Measurements from ENCODE around the gene SLC12A5.

The SLC12A5 gene

DNA sequence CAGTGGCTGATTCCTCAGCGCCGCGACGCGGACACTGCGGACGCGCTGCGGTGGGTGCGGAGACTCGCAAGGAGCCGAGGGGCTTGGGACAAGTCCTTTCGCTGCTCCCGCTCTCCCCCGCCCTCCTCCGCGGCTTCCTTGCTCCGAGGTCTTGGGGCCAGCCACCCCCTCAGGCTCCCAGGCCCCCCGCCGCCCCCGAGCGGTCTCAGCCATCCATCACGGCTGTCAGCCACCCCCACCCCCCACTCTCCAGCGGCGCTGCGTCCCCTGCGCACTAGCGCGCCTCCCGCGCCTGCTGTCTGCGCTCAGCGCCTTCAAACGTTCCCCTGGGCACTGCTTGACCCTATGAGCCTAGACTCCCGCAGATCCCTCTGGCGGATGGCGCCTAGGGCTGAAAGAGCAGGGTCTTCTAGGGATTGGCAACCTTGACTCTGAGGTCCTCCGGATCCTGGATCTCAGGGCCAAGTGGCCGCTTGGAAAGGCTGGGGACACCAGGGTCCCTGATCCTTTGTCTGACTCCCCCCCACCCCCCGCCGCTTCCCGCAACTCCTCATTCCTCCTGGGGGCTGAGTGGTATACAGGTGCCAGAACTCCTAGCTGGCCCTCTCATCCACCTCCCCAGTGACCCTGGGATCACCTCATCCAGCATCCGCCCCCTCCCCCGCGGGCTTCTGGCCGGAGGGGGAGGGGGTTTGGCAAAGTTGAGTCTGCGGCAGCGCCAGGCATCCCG lies 1.4 kb downstream of the SLC12A5 start:
- Mint-ChIP-seq H3K27me3 (peaks cover 35% of the 10 kb centered on the region), H3K4me1 (ENCODE audit: low read depth) (no peaks in the 10 kb centered on the region), H3K9me3 (ENCODE audit: low read depth) (no peaks in the 10 kb centered on the region), H3K27ac (no peak overlapping the region), H3K36me3 (no peaks in the 10 kb centered on the region), H3K4me3 (no peak overlapping the region)

DNA sequence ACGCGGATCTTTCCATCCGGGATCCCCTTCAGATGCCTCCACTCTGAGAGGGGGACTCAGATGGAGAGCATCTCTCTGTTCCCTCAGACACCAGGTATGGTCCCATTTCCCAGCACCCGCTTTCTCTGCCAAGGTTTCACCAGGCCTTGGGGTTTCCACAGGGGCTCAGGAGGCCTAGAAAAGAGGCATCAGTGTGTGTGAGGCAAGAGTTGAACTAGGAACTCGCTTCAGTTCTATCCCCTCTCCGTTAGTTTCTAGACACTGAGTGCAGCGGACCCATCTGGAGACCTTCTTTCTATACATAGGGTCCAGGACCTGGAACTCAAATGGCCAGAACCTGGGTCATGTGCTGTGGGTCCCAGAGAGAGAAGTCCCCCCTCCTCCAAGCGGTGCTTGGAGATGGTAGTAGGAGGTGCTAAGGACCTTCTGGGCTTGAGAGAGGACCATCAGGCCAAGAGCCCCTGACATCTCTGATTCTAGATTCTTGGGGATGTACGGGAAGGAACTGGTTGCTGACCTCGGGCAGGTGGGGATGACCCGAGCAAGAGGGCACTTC lies 2.1 kb downstream of the SLC12A5 start:
- H3K27ac Mint-ChIP-seq = no peak overlapping the region
- no peak overlapping the region for H3K4me3 Mint-ChIP-seq
- peaks cover 35% of the 10 kb centered on the region for H3K27me3 Mint-ChIP-seq
- no peaks in the 10 kb centered on the region for H3K9me3 Mint-ChIP-seq (ENCODE audit: low read depth)
- no peaks in the 10 kb centered on the region for H3K4me1 Mint-ChIP-seq (ENCODE audit: low read depth)
- no peaks in the 10 kb centered on the region for H3K36me3 Mint-ChIP-seq

DNA sequence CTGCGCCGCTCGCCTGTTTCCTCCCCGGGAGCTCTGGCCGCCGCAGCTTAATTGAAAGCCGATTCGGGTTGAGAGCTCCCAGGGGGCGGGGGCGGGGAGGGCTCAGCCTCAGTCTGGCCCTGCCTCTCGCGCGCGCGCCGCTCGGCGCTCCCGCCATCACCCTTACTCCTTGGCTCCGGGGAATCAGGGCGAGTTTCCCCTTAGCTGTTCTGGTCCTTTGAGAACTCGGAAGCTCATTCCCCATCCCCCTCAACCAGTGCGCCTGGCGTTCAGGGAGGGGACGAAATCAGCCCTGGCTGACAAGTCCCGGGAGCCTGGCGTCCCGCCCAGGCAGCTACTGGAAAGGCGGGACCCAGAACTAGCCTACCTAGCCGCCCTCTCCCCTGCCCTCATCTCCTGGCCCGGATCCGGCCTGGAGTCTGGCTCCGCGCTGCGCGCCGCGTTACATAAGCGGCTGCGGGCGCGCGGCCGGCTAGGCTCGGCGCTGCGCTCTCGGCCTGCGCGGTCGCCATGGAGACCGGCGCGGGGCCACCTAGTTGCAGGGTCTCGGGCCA lies 2.8 kb downstream of the SLC12A5 start:
- H3K36me3 Mint-ChIP-seq = no peaks in the 10 kb centered on the region
- peaks cover 34% of the 10 kb centered on the region for H3K27me3 Mint-ChIP-seq
- no peak overlapping the region for H3K4me3 Mint-ChIP-seq
- no peaks in the 10 kb centered on the region for H3K9me3 Mint-ChIP-seq (ENCODE audit: low read depth)
- no peak overlapping the region for H3K27ac Mint-ChIP-seq
- H3K4me1 Mint-ChIP-seq (ENCODE audit: low read depth) = no peaks in the 10 kb centered on the region

DNA sequence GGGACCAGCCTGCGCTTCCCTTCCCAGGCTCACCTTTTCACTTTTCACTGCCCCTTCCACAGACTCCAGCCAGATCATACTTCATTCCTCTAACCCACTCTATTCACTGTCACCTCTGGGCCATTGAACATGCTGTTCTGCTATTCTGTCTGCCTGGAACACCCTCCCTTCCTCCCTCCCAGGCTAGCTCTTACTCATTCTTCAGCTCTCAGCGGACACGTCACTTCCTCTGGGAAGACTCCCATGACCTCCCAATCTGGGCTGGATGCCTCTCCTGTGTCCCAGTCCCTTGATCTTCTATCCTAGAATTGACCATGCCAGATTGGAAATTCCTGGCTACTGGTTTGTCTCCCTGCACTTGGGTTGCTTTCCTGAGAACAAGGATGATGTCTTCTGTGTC lies 5.0 kb downstream of the SLC12A5 start:
- Mint-ChIP-seq H3K4me3 (no peak overlapping the region), H3K27me3 (peaks cover 31% of the 10 kb centered on the region), H3K9me3 (ENCODE audit: low read depth) (no peaks in the 10 kb centered on the region), H3K36me3 (no peaks in the 10 kb centered on the region), H3K4me1 (ENCODE audit: low read depth) (no peaks in the 10 kb centered on the region), H3K27ac (no peak overlapping the region)

DNA sequence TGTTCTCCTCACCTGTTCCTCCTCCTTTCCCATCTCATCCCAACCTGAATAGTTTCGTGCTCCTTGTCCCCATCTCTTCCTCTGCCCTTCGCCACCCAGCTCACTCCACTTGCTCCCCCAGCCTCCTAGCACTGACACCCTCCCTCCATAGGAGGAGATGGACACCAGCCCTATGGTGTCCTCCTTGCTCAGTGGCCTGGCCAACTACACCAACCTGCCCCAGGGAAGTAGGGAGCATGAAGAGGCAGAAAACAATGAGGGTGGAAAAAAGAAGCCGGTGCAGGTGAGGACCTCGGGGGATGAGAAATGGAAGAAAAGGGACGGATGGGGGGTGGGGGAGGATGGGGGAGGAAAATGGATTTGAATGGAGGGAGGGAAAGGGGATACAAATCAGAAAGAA lies 6.2 kb downstream of the SLC12A5 start:
- Mint-ChIP-seq H3K27ac (no peak overlapping the region), H3K9me3 (ENCODE audit: low read depth) (no peaks in the 10 kb centered on the region), H3K36me3 (no peaks in the 10 kb centered on the region), H3K4me1 (ENCODE audit: low read depth) (no peaks in the 10 kb centered on the region), H3K27me3 (peaks cover 30% of the 10 kb centered on the region), H3K4me3 (no peak overlapping the region)

DNA sequence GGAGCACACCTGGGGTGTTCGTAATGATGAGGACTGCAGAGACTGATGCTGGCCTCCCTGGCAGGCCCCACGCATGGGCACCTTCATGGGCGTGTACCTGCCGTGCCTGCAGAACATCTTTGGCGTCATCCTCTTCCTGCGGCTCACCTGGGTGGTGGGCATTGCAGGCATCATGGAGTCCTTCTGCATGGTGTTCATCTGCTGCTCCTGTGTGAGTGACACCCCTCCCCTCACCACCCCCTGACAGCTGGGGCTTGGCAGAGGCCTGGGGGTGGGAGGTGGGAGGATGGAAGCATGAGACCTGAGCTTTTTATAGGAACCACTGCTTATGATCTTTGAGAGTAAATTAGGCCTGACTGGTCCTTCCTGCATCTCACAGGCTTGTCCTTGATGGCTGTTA lies 6.7 kb downstream of the SLC12A5 start:
- H3K27me3 Mint-ChIP-seq = peaks cover 30% of the 10 kb centered on the region
- H3K4me3 Mint-ChIP-seq = no peak overlapping the region

DNA sequence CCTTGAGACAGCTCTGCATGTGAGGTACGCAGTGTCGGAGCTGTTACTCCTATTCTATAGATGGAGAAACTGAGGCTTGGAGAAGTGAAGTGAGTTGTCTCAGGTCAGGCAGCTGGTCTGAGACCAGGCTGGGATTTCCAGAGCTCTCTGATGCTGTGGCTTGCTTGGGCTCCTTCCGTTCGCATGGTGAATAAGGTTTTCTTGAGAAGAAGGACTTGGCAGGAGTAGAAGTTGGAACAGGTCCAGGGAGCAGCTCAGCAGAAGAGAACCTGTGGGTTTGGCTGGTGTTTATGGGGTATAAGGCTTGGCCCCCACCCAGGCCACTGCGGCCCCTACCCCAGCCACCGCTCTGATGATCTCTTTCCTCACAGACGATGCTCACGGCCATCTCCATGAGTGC lies 7.4 kb downstream of the SLC12A5 start:
- H3K27me3 Mint-ChIP-seq = peaks cover 30% of the 10 kb centered on the region
- H3K9me3 Mint-ChIP-seq (ENCODE audit: low read depth) = no peaks in the 10 kb centered on the region
- H3K36me3 Mint-ChIP-seq = no peaks in the 10 kb centered on the region
- H3K27ac Mint-ChIP-seq = no peak overlapping the region
- H3K4me3 Mint-ChIP-seq = no peak overlapping the region
- H3K4me1 Mint-ChIP-seq (ENCODE audit: low read depth) = no peaks in the 10 kb centered on the region

More for the DNA sequence above, 6.7 kb downstream of the SLC12A5 start:
- Mint-ChIP-seq H3K36me3 (no peaks in the 10 kb centered on the region), H3K27ac (no peak overlapping the region), H3K9me3 (ENCODE audit: low read depth) (no peaks in the 10 kb centered on the region), H3K4me1 (ENCODE audit: low read depth) (no peaks in the 10 kb centered on the region)

DNA sequence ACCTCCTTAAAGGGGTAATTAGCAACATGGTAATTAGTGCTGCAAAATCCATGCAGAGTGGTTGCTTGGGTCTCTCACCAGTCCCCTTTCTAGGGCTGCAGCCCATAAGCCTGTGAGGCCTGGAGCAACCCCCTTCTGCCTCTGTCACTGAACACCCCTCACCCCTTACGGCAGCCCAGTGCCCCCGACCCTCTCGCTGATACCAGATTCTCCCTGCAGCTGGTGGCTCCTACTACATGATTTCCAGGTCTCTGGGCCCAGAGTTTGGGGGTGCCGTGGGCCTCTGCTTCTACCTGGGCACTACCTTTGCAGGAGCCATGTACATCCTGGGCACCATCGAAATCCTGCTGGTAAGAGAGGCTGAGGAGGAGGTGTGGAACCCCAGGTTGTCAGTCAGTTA lies 8.0 kb downstream of the SLC12A5 start:
- Mint-ChIP-seq H3K9me3 (ENCODE audit: low read depth) (no peaks in the 10 kb centered on the region), H3K27me3 (peaks cover 35% of the 10 kb centered on the region), H3K36me3 (no peaks in the 10 kb centered on the region), H3K27ac (no peak overlapping the region), H3K4me3 (no peak overlapping the region), H3K4me1 (ENCODE audit: low read depth) (no peaks in the 10 kb centered on the region)

DNA sequence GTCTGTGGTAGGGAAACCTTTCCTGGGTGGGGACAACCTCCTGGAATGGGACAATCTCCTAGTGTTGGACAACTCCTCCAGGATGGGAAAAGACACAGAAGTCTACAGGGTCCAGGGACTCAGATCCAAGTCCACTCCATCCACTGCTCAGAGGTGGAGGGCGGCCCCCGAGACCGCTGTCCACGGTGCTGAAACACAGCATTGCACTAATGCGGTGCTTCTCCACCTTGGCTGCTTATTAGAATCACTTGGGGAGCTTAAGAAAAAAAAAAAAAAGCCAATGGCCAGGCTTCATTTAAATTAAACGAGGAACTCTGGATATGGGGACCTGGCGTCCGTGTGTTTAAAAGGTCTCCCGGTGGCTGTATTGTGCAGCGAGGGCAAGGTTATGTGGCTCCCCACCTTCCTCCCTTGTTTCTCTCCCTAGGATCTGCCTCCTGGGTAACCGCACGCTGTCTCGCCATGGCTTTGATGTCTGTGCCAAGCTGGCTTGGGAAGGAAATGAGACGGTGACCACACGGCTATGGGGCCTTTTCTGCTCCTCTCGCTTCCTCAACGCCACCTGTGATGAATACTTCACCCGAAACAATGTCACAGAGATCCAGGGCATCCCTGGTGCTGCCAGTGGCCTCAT lies 12.0 kb downstream of the SLC12A5 start:
- peaks cover 24% of the 10 kb centered on the region for H3K27me3 Mint-ChIP-seq
- no peaks in the 10 kb centered on the region for H3K9me3 Mint-ChIP-seq (ENCODE audit: low read depth)
- H3K4me1 Mint-ChIP-seq (ENCODE audit: low read depth) = no peaks in the 10 kb centered on the region
- H3K27ac Mint-ChIP-seq = no peak overlapping the region
- H3K4me3 Mint-ChIP-seq = no peak overlapping the region
- no peaks in the 10 kb centered on the region for H3K36me3 Mint-ChIP-seq

DNA sequence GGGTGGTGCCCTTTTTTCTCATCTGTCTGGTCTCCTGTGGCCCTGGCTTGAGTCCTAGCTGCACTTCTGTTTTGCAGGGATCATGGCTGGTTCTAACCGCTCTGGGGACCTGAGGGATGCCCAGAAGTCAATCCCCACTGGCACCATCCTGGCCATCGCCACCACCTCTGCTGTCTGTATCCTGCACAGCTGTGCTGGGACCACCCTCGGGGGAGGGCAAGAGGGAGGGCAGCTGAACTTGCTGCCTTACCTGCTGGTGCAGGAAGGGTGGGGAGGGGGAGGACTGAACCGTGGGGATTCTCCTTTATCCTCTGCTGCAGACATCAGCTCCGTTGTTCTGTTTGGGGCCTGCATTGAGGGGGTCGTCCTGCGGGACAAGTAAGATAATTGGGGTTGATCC lies 14.5 kb downstream of the SLC12A5 start:
- Mint-ChIP-seq H3K9me3 (ENCODE audit: low read depth) (no peaks in the 10 kb centered on the region), H3K4me1 (ENCODE audit: low read depth) (no peaks in the 10 kb centered on the region), H3K4me3 (no peak overlapping the region), H3K27ac (no peak overlapping the region), H3K36me3 (no peaks in the 10 kb centered on the region), H3K27me3 (peaks cover 27% of the 10 kb centered on the region)

DNA sequence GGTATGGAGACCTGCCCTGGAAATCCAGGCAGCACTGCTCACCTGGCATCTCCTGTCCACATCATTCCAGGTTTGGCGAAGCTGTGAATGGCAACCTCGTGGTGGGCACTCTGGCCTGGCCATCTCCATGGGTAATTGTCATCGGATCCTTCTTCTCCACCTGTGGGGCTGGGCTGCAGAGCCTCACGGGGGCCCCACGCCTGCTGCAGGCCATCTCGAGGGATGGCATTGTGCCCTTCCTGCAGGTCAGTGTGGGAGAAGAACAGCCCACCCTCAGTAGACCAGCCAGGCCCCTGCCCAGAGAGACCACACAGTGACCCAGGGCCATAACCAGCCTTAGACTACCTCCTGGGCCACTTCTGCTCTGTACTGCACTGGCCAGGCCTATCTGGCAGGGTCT lies 15.9 kb downstream of the SLC12A5 start:
- Mint-ChIP-seq H3K4me3 (no peak overlapping the region), H3K36me3 (no peaks in the 10 kb centered on the region), H3K27ac (no peak overlapping the region), H3K9me3 (ENCODE audit: low read depth) (no peaks in the 10 kb centered on the region), H3K4me1 (ENCODE audit: low read depth) (no peaks in the 10 kb centered on the region), H3K27me3 (peaks cover 27% of the 10 kb centered on the region)

DNA sequence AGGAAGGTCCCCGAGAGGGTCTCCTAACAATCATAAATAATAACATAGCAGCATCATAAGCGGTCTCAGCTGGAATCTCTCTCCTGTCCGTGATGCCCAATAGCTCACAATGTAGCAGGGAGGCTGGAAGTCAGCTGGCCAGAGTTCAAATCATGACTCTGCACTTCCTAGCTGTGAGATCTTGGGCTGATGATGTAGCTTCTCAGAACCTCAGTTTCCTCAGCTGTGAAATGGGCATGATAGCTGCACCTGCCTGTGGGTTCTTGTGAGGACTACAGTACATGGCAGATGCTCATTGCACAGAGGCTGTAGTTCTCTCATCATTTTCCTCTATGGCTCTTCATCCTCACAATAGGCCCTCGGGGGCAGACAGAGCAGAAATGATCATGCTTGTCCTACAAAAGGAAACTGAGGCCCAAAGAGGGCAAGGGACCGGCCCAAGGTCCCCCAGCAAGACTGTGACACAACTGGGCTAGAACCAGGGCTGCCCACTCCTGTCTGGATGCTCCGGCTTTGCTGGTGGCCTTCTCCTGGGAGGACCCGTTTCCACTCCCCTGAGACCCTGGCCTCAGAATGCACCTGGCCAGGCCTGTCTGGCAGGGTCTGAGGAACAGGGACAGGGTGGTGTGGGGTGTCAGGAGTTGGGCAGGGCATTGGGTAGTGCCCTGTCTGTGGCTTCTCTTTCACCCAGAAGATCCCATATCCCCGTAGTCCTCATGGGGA lies 17.7 kb downstream of the SLC12A5 start:
- H3K4me3 Mint-ChIP-seq = no peak overlapping the region
- no peaks in the 10 kb centered on the region for H3K4me1 Mint-ChIP-seq (ENCODE audit: low read depth)
- no peaks in the 10 kb centered on the region for H3K9me3 Mint-ChIP-seq (ENCODE audit: low read depth)
- H3K27ac Mint-ChIP-seq = no peak overlapping the region
- no peaks in the 10 kb centered on the region for H3K36me3 Mint-ChIP-seq
- H3K27me3 Mint-ChIP-seq = peaks cover 25% of the 10 kb centered on the region

DNA sequence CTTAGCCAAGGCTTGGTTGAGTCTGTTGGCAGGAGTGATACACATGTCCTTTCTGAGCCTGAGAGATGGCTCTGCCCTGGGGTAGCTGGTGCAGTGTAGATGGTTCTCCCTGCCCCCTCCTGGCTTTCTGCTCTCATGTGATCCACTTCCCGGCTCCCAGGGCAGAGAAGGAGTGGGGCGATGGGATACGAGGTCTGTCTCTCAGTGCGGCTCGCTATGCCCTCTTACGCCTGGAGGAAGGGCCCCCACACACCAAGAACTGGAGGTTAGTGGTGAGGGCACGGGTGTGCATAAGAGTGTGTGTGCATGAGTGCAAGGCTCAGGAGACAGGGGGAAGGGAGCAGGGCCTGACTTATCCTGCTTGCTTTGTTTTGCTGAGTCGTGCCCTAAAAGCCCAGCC lies 18.8 kb downstream of the SLC12A5 start:
- Mint-ChIP-seq H3K4me3 (no peak overlapping the region), H3K36me3 (no peaks in the 10 kb centered on the region), H3K9me3 (ENCODE audit: low read depth) (no peaks in the 10 kb centered on the region), H3K27me3 (peaks cover 20% of the 10 kb centered on the region), H3K27ac (no peak overlapping the region), H3K4me1 (ENCODE audit: low read depth) (no peaks in the 10 kb centered on the region)

DNA sequence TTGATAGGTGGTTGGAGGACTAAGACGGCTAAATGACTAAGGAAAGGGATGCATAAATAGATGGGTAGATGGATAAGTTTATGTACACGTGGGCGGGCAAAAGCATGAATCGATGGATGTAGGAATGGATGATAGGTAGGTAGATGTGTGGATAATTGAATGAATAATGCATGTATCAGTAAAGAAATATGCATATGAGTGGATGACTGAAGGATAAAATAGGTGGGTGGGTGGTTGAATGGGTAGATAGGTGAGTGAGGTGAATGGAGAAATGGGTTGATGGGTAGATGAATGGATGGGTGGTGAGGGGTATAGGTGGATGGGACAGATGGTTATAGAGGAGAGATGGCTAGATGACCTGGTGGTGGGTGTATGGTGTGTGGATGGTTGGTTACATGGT lies 20.2 kb downstream of the SLC12A5 start:
- H3K4me3 Mint-ChIP-seq = no peak overlapping the region
- H3K4me1 Mint-ChIP-seq (ENCODE audit: low read depth) = no peaks in the 10 kb centered on the region
- no peak overlapping the region for H3K27ac Mint-ChIP-seq
- H3K36me3 Mint-ChIP-seq = no peaks in the 10 kb centered on the region
- peaks cover 17% of the 10 kb centered on the region for H3K27me3 Mint-ChIP-seq
- no peaks in the 10 kb centered on the region for H3K9me3 Mint-ChIP-seq (ENCODE audit: low read depth)

DNA sequence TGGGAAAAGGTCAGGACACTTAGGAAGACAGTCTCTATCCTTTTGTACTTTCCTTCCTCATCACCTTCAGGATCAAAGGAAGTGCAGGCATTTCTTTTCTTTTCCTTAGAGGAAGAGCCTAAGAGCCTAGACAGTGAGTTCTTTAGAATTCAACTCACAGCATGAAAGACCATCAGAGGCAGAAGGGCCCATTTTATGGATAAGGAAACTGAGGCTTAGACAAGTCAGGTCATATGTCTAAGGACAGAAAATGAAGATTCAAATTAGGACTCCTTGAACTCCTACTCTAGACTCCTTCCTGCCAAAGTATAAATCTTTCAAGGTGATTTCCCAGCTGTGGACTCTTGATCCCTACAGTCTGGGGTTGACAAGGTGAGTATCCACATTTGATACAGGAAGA lies 20.8 kb downstream of the SLC12A5 start:
- Mint-ChIP-seq H3K9me3 (ENCODE audit: low read depth) (no peaks in the 10 kb centered on the region), H3K27ac (no peak overlapping the region), H3K4me3 (no peak overlapping the region), H3K27me3 (peaks cover 18% of the 10 kb centered on the region), H3K4me1 (ENCODE audit: low read depth) (no peaks in the 10 kb centered on the region), H3K36me3 (no peaks in the 10 kb centered on the region)

All from activated naive CD8-positive, alpha-beta T cell (primary cell).